ENCODE measurements around the gene LYVE1. TPM values are rescaled to one million over a fixed set of nuclear protein-coding genes. Genes with fewer than 3 reads are reported as not detected.

Gene LYVE1
- 0.14 TPM in 1 of 2 replicates, not detected in the other for total RNA-seq
- long read RNA-seq, result 0 reads

GRCh38 chr11:10568486-10568941 is at the start of gene LYVE1:
Gene LYVE1 (minus strand): TSS chr11:10568665. CDS start chr11:10568532, 133 bp downstream.
- no peaks in the 10 kb centered on the region for H3K27me3 Mint-ChIP-seq (ENCODE audit: low read depth)
- no peaks in the 10 kb centered on the region for H3K9me3 Mint-ChIP-seq
- no peaks in the 10 kb centered on the region for H3K36me3 Mint-ChIP-seq (ENCODE audit: low read depth)
- peaks cover 5% of the 10 kb centered on the region for H3K4me1 Mint-ChIP-seq
- H3K27ac Mint-ChIP-seq (ENCODE audit: unreplicated experiment), result no peak within 1 kb of the TSS
- DNase-seq (ENCODE audit: low read depth, low spot score), result no peak
- no peak for TF ChIP-seq CTCF (conservative IDR thresholded peaks at IDR 0.05)
- H3K4me3 Mint-ChIP-seq, result no peak within 1 kb of the TSS

GRCh38 chr11:10617551-10617950 is 49.1 kb upstream of the LYVE1 start:
- DNase-seq (ENCODE audit: low read depth, low spot score), result no peak
- Mint-ChIP-seq H3K27me3 (ENCODE audit: low read depth) (no peaks in the 10 kb centered on the region), H3K36me3 (ENCODE audit: low read depth) (peaks cover 14% of the 10 kb centered on the region), H3K4me3 (no peak overlapping the region), H3K9me3 (peaks cover 9% of the 10 kb centered on the region), H3K4me1 (peaks cover 4% of the 10 kb centered on the region), H3K27ac (ENCODE audit: unreplicated experiment) (no peak overlapping the region)
- no peak for TF ChIP-seq CTCF (conservative IDR thresholded peaks at IDR 0.05)

GRCh38 chr11:10611979-10612862 is 43.8 kb upstream of the LYVE1 start:
- peaks cover 11% of the 10 kb centered on the region for H3K9me3 Mint-ChIP-seq
- no peak overlapping the region for H3K4me3 Mint-ChIP-seq
- H3K27me3 Mint-ChIP-seq (ENCODE audit: low read depth), result no peaks in the 10 kb centered on the region
- no peak overlapping the region for H3K27ac Mint-ChIP-seq (ENCODE audit: unreplicated experiment)
- DNase-seq (ENCODE audit: low read depth, low spot score), result no peak
- peaks cover 19% of the 10 kb centered on the region for H3K36me3 Mint-ChIP-seq (ENCODE audit: low read depth)
- TF ChIP-seq CTCF (conservative IDR thresholded peaks at IDR 0.05), result no peak
- H3K4me1 Mint-ChIP-seq, result no peaks in the 10 kb centered on the region

GRCh38 chr11:10609636-10610035 is 41.2 kb upstream of the LYVE1 start:
- Mint-ChIP-seq H3K9me3 (peaks cover 11% of the 10 kb centered on the region), H3K4me1 (peaks cover 14% of the 10 kb centered on the region), H3K4me3 (no peak overlapping the region), H3K27ac (ENCODE audit: unreplicated experiment) (no peak overlapping the region), H3K27me3 (ENCODE audit: low read depth) (no peaks in the 10 kb centered on the region), H3K36me3 (ENCODE audit: low read depth) (peaks cover 19% of the 10 kb centered on the region)
- TF ChIP-seq CTCF (conservative IDR thresholded peaks at IDR 0.05), result no peak
- no peak for DNase-seq (ENCODE audit: low read depth, low spot score)

GRCh38 chr11:10608584-10608983 is 40.1 kb upstream of the LYVE1 start:
- Mint-ChIP-seq H3K27me3 (ENCODE audit: low read depth) (no peaks in the 10 kb centered on the region), H3K4me3 (no peak overlapping the region), H3K36me3 (ENCODE audit: low read depth) (peaks cover 11% of the 10 kb centered on the region), H3K4me1 (peaks cover 14% of the 10 kb centered on the region), H3K27ac (ENCODE audit: unreplicated experiment) (no peak overlapping the region), H3K9me3 (peaks cover 5% of the 10 kb centered on the region)
- TF ChIP-seq CTCF (conservative IDR thresholded peaks at IDR 0.05), result no peak
- no peak for DNase-seq (ENCODE audit: low read depth, low spot score)
